H9 (cell line): ENCODE data around the gene CD8A. TPM values are rescaled to one million over a fixed set of nuclear protein-coding genes. Genes with fewer than 3 reads are reported as not detected.

Source experiments
- DNase-seq: peaks from one replicate; pipeline ENCODE4 v3.0.0-alpha.2; 2017
- H2AFZ ChIP-seq: one replicate; pipeline ENCODE4 v1.6.1; 2013; ENCODE audit warnings: mild to moderate bottlenecking, low read length, control low read depth, moderate library complexity
- H2AK5ac ChIP-seq: 2 replicates; pipeline ENCODE4 v1.6.1; 2013; ENCODE audit warnings: low read length, control low read depth, mixed read lengths; ENCODE audit not compliant: insufficient read length
- H2BK120ac ChIP-seq: one replicate; pipeline ENCODE4 v1.6.1; 2013; ENCODE audit warnings: low read depth, mild to moderate bottlenecking, low read length, control low read depth, inconsistent platforms; ENCODE audit not compliant: poor library complexity, severe bottlenecking
- H2BK12ac ChIP-seq: 2 replicates; pipeline ENCODE4 v1.6.1; 2013; ENCODE audit warnings: low read length, control low read depth, mixed read lengths, low read depth; ENCODE audit not compliant: insufficient read length
- H2BK15ac ChIP-seq: 2 replicates; pipeline ENCODE4 v1.6.1; 2013; ENCODE audit warnings: low read depth, low read length, control low read depth
- H2BK20ac ChIP-seq: one replicate; pipeline ENCODE4 v1.6.1; 2013; ENCODE audit warnings: low read depth, mild to moderate bottlenecking, low read length, control low read depth, inconsistent platforms; ENCODE audit not compliant: poor library complexity, severe bottlenecking
- H2BK5ac ChIP-seq: 2 replicates; pipeline ENCODE4 v1.6.1; 2013; ENCODE audit warnings: low read length, control low read depth, mixed read lengths; ENCODE audit not compliant: insufficient read length
- H3K14ac ChIP-seq: 2 replicates; pipeline ENCODE4 v1.6.1; 2013; ENCODE audit warnings: low read length, control low read depth; ENCODE audit not compliant: insufficient read depth
- H3K18ac ChIP-seq: 2 replicates; pipeline ENCODE4 v1.6.1; 2013; ENCODE audit warnings: low read depth, mild to moderate bottlenecking, mixed read lengths, low read length, control low read depth; ENCODE audit not compliant: insufficient read length
- H3K23ac ChIP-seq: 2 replicates; pipeline ENCODE4 v1.6.1; 2013; ENCODE audit warnings: low read length, control low read depth, mixed read lengths, low read depth; ENCODE audit not compliant: insufficient read length
- H3K23me2 ChIP-seq: 2 replicates; pipeline ENCODE4 v1.6.1; 2013; ENCODE audit warnings: low read depth, mild to moderate bottlenecking, mixed read lengths, low read length, control low read depth; ENCODE audit not compliant: insufficient read length, poor library complexity, severe bottlenecking
- H3K27ac ChIP-seq: 2 replicates; pipeline ENCODE4 v1.5.1; 2013; ENCODE audit warnings: low read length, control low read depth, mixed read lengths, low read depth; ENCODE audit not compliant: insufficient read length
- H3K27me3 ChIP-seq: 2 replicates; pipeline ENCODE4 v1.6.1; 2013; ENCODE audit warnings: low read length, control low read depth, inconsistent platforms; ENCODE audit not compliant: insufficient read depth
- H3K4ac ChIP-seq: 2 replicates; pipeline ENCODE4 v1.6.1; 2013; ENCODE audit warnings: low read depth, mild to moderate bottlenecking, control low read depth, inconsistent platforms, low read length, moderate library complexity
- H3K4me1 ChIP-seq: 2 replicates; pipeline ENCODE4 v1.6.1; 2013; ENCODE audit warnings: low read length, control low read depth, inconsistent platforms; ENCODE audit not compliant: insufficient read depth
- H3K4me2 ChIP-seq: 2 replicates; pipeline ENCODE4 v1.6.1; 2013; ENCODE audit warnings: low read length, control low read depth, mixed read lengths; ENCODE audit not compliant: insufficient read length, insufficient read depth
- H3K56ac ChIP-seq: 2 replicates; pipeline ENCODE4 v1.6.1; 2013; ENCODE audit warnings: low read depth, mild to moderate bottlenecking, mixed read lengths, low read length, control low read depth; ENCODE audit not compliant: insufficient read length
- H3K79me1 ChIP-seq: 2 replicates; pipeline ENCODE4 v1.6.1; 2013; ENCODE audit warnings: low read depth, mild to moderate bottlenecking, moderate library complexity, low read length, control low read depth, inconsistent platforms; ENCODE audit not compliant: insufficient read depth, poor library complexity, severe bottlenecking
- H3K79me2 ChIP-seq: 2 replicates; pipeline ENCODE4 v1.6.1; 2013; ENCODE audit warnings: low read length, control low read depth, inconsistent platforms; ENCODE audit not compliant: insufficient read depth
- H3K9ac ChIP-seq: 2 replicates; pipeline ENCODE4 v1.6.1; 2013; ENCODE audit warnings: low read length, control low read depth, mixed read lengths; ENCODE audit not compliant: insufficient read length; ENCODE audit errors: extremely low read depth
- H3K9me3 ChIP-seq: one replicate; pipeline ENCODE4 v1.6.1; 2013; ENCODE audit warnings: low read depth, low read length, inconsistent platforms; ENCODE audit not compliant: control insufficient read depth
- H3T11ph ChIP-seq: one replicate; pipeline ENCODE4 v1.6.1; 2013; ENCODE audit warnings: mild to moderate bottlenecking, low read length, control low read depth, inconsistent platforms
- H4K20me1 ChIP-seq: one replicate; pipeline ENCODE4 v1.6.1; 2013; ENCODE audit not compliant: control insufficient read depth, insufficient read length, insufficient read depth
- H4K5ac ChIP-seq: 2 replicates; pipeline ENCODE4 v1.6.1; 2013; ENCODE audit warnings: low read depth, mild to moderate bottlenecking, mixed read lengths, low read length, control low read depth; ENCODE audit not compliant: insufficient read length
- H4K8ac ChIP-seq: replicated peaks from 2 replicates; pipeline ENCODE4 v1.6.1; 2013; ENCODE audit warnings: low read length, control low read depth, mixed read lengths, low read depth; ENCODE audit not compliant: insufficient read length
- H4K91ac ChIP-seq: 2 replicates; pipeline ENCODE4 v1.6.1; 2013; ENCODE audit warnings: low read depth, mild to moderate bottlenecking, moderate library complexity, mixed read lengths, low read length, control low read depth; ENCODE audit not compliant: insufficient read length
- H3K27ac Mint-ChIP-seq, 3 experiments: 2 replicates in 2 of 3; 3 replicates in 1 of 3; pipeline ENCODE4 v1.8.0; 2020 to 2021; ENCODE audit warnings: mixed read lengths in 3 of 3, mild to moderate bottlenecking in 1 of 3, moderate library complexity in 1 of 3
- H3K27me3 Mint-ChIP-seq: 2 replicates; pipeline ENCODE4 v1.8.0; 2021; ENCODE audit warnings: low read depth, mild to moderate bottlenecking, moderate library complexity, mixed read lengths
- H3K36me3 Mint-ChIP-seq, 3 experiments: 2 replicates in 2 of 3; 3 replicates in 1 of 3; pipeline ENCODE4 v1.8.0; 2020 to 2021; ENCODE audit warnings: low read depth in 3 of 3, mixed read lengths in 3 of 3; ENCODE audit not compliant: insufficient read depth in 1 of 3
- H3K4me1 Mint-ChIP-seq, 2 experiments: 2 replicates each; pipeline ENCODE4 v1.8.0; 2020; ENCODE audit warnings: mixed read lengths in 2 of 2
- H3K4me3 Mint-ChIP-seq, 2 experiments: 2 replicates in 1 of 2; 3 replicates in 1 of 2; pipeline ENCODE4 v1.8.0; 2020 to 2021; ENCODE audit warnings: mild to moderate bottlenecking in 2 of 2, mixed read lengths in 2 of 2, moderate library complexity in 1 of 2
- H3K9me3 Mint-ChIP-seq, 2 experiments: 2 replicates in 1 of 2; 3 replicates in 1 of 2; pipeline ENCODE4 v1.8.0; 2020; ENCODE audit warnings: mild to moderate bottlenecking in 2 of 2, mixed read lengths in 2 of 2, moderate library complexity in 1 of 2
- WGBS: extraction: QIAGEN DNeasy Blood & Tissue Kit; methylation state at CpG from one replicate; pipeline ENCODE4 v1.1.7; 2013; ENCODE audit warnings: missing lambda C conversion rate, low lambda C conversion rate, mixed read lengths; ENCODE audit not compliant: insufficient read length; ENCODE audit errors: extremely low coverage; 5-methylcytosine and 5-hydroxymethylcytosine counted together
- total RNA-seq: library from RNA; stranded (reverse); gene quantifications from 2 replicates; pipeline ENCODE4 v1.2.1, GENCODE V29; 2021
- TF ChIP-seq, protein P1 (sequence below): fragments of 200-600 bp; sonication (generic); conservative IDR thresholded peaks from 3 replicates; pipeline ENCODE4 v1.8.0; 2021; ENCODE audit warnings: antibody characterized with exemption, mild to moderate bottlenecking

The CD8A gene
- total RNA-seq, 1 experiment from 2014 or later = not detected

DNA sequence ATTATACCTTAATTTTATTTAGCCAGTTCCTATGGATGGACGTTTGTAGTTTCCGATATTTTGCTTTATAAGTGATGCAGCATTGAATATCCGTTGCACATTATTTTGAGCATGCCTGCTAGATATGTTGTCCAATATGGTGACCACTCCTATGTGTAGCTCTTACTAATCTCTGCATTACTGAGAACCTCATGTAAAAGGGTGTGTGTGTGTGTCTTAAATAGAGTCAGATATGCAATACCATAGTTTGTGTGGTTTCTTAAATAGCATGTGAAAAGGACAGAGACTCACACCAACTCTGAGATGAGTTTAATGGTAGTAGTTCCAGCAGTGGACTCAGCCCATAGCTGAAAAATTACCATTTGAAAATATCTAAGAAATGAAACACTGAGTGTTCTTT lies 32.3 kb downstream of the CD8A start:
- H3K27ac Mint-ChIP-seq = no peak overlapping the region
- Histone ChIP-seq H4K91ac (no peak overlapping the region), H3T11ph (no peak overlapping the region), H4K20me1 (no peaks in the 10 kb centered on the region), H3K9me3 (no peaks in the 10 kb centered on the region), H2BK15ac (no peak overlapping the region), H2BK5ac (no peak overlapping the region), H3K56ac (no peak overlapping the region), H3K9ac (no peak overlapping the region), H3K79me1 (peaks cover 5% of the 10 kb centered on the region), H3K18ac (no peak overlapping the region), H3K79me2 (no peaks in the 10 kb centered on the region), H2BK20ac (no peak overlapping the region), H3K4ac (no peak overlapping the region), H2AK5ac (no peak overlapping the region), H4K8ac (no peak overlapping the region), H2BK12ac (no peak overlapping the region), H3K4me2 (no peak overlapping the region), H3K27me3 (no peaks in the 10 kb centered on the region), H3K14ac (no peak overlapping the region), H3K27ac (no peak overlapping the region), H3K23ac (no peak overlapping the region), H3K23me2 (no peaks in the 10 kb centered on the region), H2BK120ac (no peak overlapping the region), H2AFZ (no peak overlapping the region), H3K4me1 (no peaks in the 10 kb centered on the region), H4K5ac (no peak overlapping the region)
- no peaks in the 10 kb centered on the region for H3K4me1 Mint-ChIP-seq
- no peak for DNase-seq
- no CpG with 5 or more reads among the region's 3 CpGs for WGBS
- H3K9me3 Mint-ChIP-seq = no peaks in the 10 kb centered on the region
- TF ChIP-seq, protein P1, sequence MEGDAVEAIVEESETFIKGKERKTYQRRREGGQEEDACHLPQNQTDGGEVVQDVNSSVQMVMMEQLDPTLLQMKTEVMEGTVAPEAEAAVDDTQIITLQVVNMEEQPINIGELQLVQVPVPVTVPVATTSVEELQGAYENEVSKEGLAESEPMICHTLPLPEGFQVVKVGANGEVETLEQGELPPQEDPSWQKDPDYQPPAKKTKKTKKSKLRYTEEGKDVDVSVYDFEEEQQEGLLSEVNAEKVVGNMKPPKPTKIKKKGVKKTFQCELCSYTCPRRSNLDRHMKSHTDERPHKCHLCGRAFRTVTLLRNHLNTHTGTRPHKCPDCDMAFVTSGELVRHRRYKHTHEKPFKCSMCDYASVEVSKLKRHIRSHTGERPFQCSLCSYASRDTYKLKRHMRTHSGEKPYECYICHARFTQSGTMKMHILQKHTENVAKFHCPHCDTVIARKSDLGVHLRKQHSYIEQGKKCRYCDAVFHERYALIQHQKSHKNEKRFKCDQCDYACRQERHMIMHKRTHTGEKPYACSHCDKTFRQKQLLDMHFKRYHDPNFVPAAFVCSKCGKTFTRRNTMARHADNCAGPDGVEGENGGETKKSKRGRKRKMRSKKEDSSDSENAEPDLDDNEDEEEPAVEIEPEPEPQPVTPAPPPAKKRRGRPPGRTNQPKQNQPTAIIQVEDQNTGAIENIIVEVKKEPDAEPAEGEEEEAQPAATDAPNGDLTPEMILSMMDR = no peak
- peaks cover 12 to 29% (median 22%) of the 10 kb centered on the region in 3 experiments; a peak in 6 of 7 replicates for H3K36me3 Mint-ChIP-seq
- no peak overlapping the region for H3K4me3 Mint-ChIP-seq
- H3K27me3 Mint-ChIP-seq = no peaks in the 10 kb centered on the region
